Measurements from ENCODE around the gene COL11A1. TPM values are rescaled to one million over a fixed set of nuclear protein-coding genes. Genes with fewer than 3 reads are reported as not detected.

Gene COL11A1
- total and polyA plus RNA-seq, 2 of the 4 experiments (the other 2 are of a cell fraction) = 4.6 to 5.2 TPM

- in situ Hi-C loops (cut with MboI; ENCODE audit: low sequenced_read_pairs) = no loop called here
- DNase-seq = no peak
- Histone ChIP-seq H3K4me1 (ENCODE audit: control insufficient read depth, insufficient read depth, low read length) (no peaks in the 10 kb centered on the region), H2BK20ac (ENCODE audit: low read depth, low read length) (no peak overlapping the region), H2BK5ac (ENCODE audit: low read depth, low read length, poor library complexity, severe bottlenecking) (no peak overlapping the region), H3K9me3 (ENCODE audit: control insufficient read depth, insufficient read depth, low read length) (no peaks in the 10 kb centered on the region), H3K27ac (ENCODE audit: insufficient read depth, low read length) (no peak overlapping the region), H3K4me2 (ENCODE audit: low read depth, low read length) (no peak overlapping the region), H4K20me1 (ENCODE audit: insufficient read depth, low read length) (no peaks in the 10 kb centered on the region), H3K79me1 (ENCODE audit: low read depth in 1 of 2, low read length in 2 of 2) (no peaks in the 10 kb centered on the region), H2BK15ac (ENCODE audit: low read depth, low read length) (no peak overlapping the region), H3K4ac (ENCODE audit: low read depth, low read length) (no peak overlapping the region), H3K4me3 (ENCODE audit: insufficient read depth, low read depth, low read length) (no peak overlapping the region), H3K36me3 (ENCODE audit: control insufficient read depth, insufficient read depth, low read length) (no peaks in the 10 kb centered on the region), H3K23ac (ENCODE audit: low read depth, low read length) (no peak overlapping the region), H3K9ac (ENCODE audit: low read depth, low read length) (no peak overlapping the region), H2BK120ac (ENCODE audit: low read depth, low read length) (no peak overlapping the region), H3K18ac (ENCODE audit: low read depth, low read length) (no peak overlapping the region), H4K91ac (ENCODE audit: insufficient read depth, low read depth, low read length) (no peak overlapping the region), H2AFZ (replicated peaks; ENCODE audit: low read length, poor library complexity) (no peak overlapping the region), H3K56ac (ENCODE audit: extremely low read depth, insufficient read depth, low read length) (no peak overlapping the region), H2AK5ac (ENCODE audit: low read depth, low read length) (no peak overlapping the region), H4K5ac (ENCODE audit: low read depth, low read length) (no peak overlapping the region), H4K8ac (ENCODE audit: low read depth in 2 of 2, low read length in 2 of 2) (no peak overlapping the region), H2AK9ac (replicated peaks; ENCODE audit: low read depth, low read length, poor library complexity) (no peak overlapping the region), H3K14ac (replicated peaks; ENCODE audit: low read depth, low read length) (no peak overlapping the region), H3K27me3 (ENCODE audit: control insufficient read depth, insufficient read depth, low read length) (no peaks in the 10 kb centered on the region), H3K9me1 (ENCODE audit: insufficient read depth, low read length) (no peaks in the 10 kb centered on the region)
- dilution Hi-C loops (cut with HindIII; ENCODE audit: low sequenced_read_pairs, unreplicated experiment) = no loop called here
- ATAC-seq (ENCODE audit: low read depth) = no peak
- no CpG with 5 or more reads among the region's 1 CpG for WGBS, 2 experiments (ENCODE audit: extremely low coverage in 2 of 2, insufficient read length in 1 of 2)
- TF ChIP-seq RAD21 (IDR thresholded peaks at IDR 0.05; ENCODE audit: low read length) (no peak), BHLHE40 (IDR thresholded peaks at IDR 0.05; ENCODE audit: low read depth, low read length) (no peak), CTCF (conservative IDR thresholded peaks at IDR 0.05; ENCODE audit: low read depth, low read length) (no peak), POLR2A (IDR thresholded peaks at IDR 0.05; ENCODE audit: low read depth, low read length) (no peak), RFX5 (IDR thresholded peaks at IDR 0.05; ENCODE audit: low read depth, low read length) (no peak), SMC3 (IDR thresholded peaks at IDR 0.05; ENCODE audit: low read depth, low read length) (no peak), USF2 (IDR thresholded peaks at IDR 0.05; ENCODE audit: low read depth, low read length) (no peak), MXI1 (IDR thresholded peaks at IDR 0.05; ENCODE audit: borderline replicate concordance, low read depth, low read length) (no peak), CHD1 (IDR thresholded peaks at IDR 0.05; ENCODE audit: low read depth, low read length) (no peak), CEBPB (IDR thresholded peaks at IDR 0.05; ENCODE audit: low read depth, low read length) (no peak), RCOR1 (IDR thresholded peaks at IDR 0.05; ENCODE audit: insufficient replicate concordance, low read length) (no peak), MAFK (IDR thresholded peaks at IDR 0.05; ENCODE audit: low read depth, low read length) (no peak), NFE2L2 (IDR thresholded peaks at IDR 0.05; ENCODE audit: low read depth, low read length) (no peak), MAZ (IDR thresholded peaks at IDR 0.05; ENCODE audit: borderline replicate concordance, low read depth, low read length) (no peak), FOS (IDR thresholded peaks at IDR 0.05; ENCODE audit: low read depth, low read length) (no peak), ELK1 (IDR thresholded peaks at IDR 0.05; ENCODE audit: borderline replicate concordance, low read depth, low read length) (no peak)
- BruUV-seq (replicated peaks) = no TSS peak
- POLR2A ChIA-PET (ENCODE audit: unreplicated experiment) = no interaction called here
- intact Hi-C loops (cut with micrococcal nuclease) = no loop called here
- CTCF ChIA-PET = no interaction called here
Measured at GRCh38 chr1:103145449-103145848, 37.1 kb upstream of the COL11A1 start.

Measured in IMR-90 (cell line).